Measurements from ENCODE around the gene GNAO1.

GNAO1 gene

DNA sequence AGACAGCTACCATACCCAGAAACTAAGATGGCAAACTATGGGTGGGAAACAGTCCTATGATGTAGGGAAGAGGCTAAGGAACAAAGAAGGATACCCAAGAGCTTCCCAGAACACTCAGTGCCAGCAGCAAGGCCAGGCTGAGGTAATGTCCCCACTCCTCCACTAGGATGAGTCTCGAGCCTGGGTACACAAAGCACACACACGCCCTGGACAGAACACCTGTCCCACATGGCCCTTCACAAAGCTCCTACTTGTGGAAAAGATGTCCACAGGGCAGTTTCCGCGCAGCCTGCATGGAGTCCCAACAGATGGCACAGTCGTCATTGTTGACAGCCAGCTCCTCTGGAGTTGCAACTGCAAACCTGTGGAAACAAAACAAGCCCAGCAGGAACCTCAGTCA is 210.2 kb downstream of the GNAO1 start:
- DNase-seq (ENCODE audit: low spot score), result peak; percentile 34

DNA sequence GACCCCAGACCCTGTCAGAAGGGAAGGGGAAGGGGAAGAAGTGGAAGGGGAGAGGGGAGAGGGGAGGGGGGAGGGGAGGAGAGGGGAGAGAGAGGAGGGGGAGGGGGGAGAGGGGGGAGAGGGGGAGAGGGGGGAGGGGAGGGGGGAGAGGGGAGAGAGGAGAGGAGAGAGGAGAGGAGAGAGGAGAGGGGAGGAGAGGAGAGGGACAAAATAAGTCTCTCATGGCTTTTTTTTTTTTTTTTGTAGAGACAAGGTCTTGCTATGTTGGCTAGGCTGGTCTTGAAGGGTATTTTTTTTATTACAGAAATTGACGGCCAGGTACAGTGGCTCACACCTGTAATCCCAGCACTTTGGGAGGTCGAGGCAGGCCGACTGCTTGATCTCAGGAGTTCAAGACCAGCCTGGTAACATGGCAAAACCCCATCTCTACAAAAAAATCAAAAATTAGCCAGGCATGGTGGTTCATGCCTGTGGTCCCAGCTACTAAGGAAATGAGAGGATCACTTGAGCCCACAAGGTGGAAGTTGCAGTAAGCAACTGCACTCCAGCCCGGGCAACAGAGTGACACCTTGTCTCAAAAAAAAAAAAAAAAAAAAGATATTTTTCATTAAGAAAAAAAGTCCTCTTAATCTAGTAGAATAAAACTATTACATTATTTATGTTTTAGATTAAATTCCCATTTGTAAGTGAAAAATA is 214.8 kb downstream of the GNAO1 start:
- DNase-seq (ENCODE audit: low spot score), result no peak

Data from NAMALWA (cell line).